ENCODE results near the gene CTAGE9. TPM values are rescaled to one million over a fixed set of nuclear protein-coding genes. Genes with fewer than 3 reads are reported as not detected.

Gene CTAGE9
- polyA plus RNA-seq, 1 donor from 2014 or later, result not detected

DNA sequence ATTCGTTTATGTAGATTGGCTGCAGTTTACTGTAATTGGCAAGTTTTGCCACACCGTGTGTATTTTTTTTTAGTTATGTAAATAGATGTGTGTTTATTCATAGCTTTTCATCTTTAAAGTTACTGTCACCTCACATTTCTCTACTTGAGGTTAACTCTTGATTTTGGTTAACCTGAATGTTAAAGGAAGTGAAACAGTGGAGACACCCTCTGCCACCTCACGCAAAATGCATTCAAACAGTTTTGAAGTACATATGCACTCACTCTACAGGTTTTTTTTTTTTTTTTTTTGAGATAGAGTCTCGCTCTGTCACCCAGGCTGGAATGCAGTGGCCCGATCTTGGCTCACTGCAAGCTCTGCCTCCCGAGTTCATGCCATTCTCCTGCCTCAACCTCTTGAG is 27.3 kb downstream of the CTAGE9 start:
- Histone ChIP-seq H2AFZ (ENCODE audit: low read depth, low read length) (no peak overlapping the region), H3K79me2 (replicated peaks; ENCODE audit: insufficient read depth, low read length) (no peaks in the 10 kb centered on the region), H3K9ac (ENCODE audit: low read length) (no peak overlapping the region), H3K36me3 (ENCODE audit: insufficient read depth, low read length) (no peaks in the 10 kb centered on the region), H3K4me2 (ENCODE audit: low read length) (no peak overlapping the region), H3K9me3 (ENCODE audit: low read length) (no peaks in the 10 kb centered on the region), H3F3A (ENCODE audit: insufficient read depth, low read length, poor library complexity, severe bottlenecking) (no peaks in the 10 kb centered on the region), H3K4me3 (ENCODE audit: low read length) (no peak overlapping the region), H3K27me3 (ENCODE audit: insufficient read depth, low read depth, low read length) (no peaks in the 10 kb centered on the region), H3K27ac (ENCODE audit: low read length) (no peak overlapping the region), H4K20me1 (ENCODE audit: insufficient read depth) (no peaks in the 10 kb centered on the region), H3K9me2 (ENCODE audit: insufficient read depth, low read length) (no peaks in the 10 kb centered on the region)
- no peak for TF ChIP-seq REST (IDR thresholded peaks at IDR 0.05; ENCODE audit: borderline replicate concordance)
- TF ChIP-seq EZH2 (IDR thresholded peaks at IDR 0.05; ENCODE audit: borderline replicate concordance, insufficient read depth, low read length, poor library complexity, severe bottlenecking), result no peak
- no peak for TF ChIP-seq EP300 (conservative IDR thresholded peaks at IDR 0.05; ENCODE audit: poor library complexity, severe bottlenecking)
- no peak for TF ChIP-seq CTCF (IDR thresholded peaks at IDR 0.05; ENCODE audit: poor library complexity, severe bottlenecking)
- TF ChIP-seq TAF1 (IDR thresholded peaks at IDR 0.05; ENCODE audit: low read depth), result no peak
- TF ChIP-seq RAD21 (conservative IDR thresholded peaks at IDR 0.05), result no peak
- no peak for TF ChIP-seq POLR2AphosphoS5 (IDR thresholded peaks at IDR 0.05)
- TF ChIP-seq SMC3 (conservative IDR thresholded peaks at IDR 0.05; ENCODE audit: poor library complexity), result no peak
- no peak for TF ChIP-seq MXI1 (conservative IDR thresholded peaks at IDR 0.05; ENCODE audit: poor library complexity, severe bottlenecking)

GRCh38 chr6:131682442-131682841 is 28.4 kb downstream of the CTAGE9 start:
- no peaks in the 10 kb centered on the region for H3K9me2 ChIP-seq (ENCODE audit: insufficient read depth, low read length)
- no peaks in the 10 kb centered on the region for H3K27me3 ChIP-seq (ENCODE audit: insufficient read depth, low read depth, low read length)
- H3K27ac ChIP-seq (ENCODE audit: low read length), result no peak overlapping the region
- TF ChIP-seq POLR2AphosphoS5 (IDR thresholded peaks at IDR 0.05), result no peak
- no peak for TF ChIP-seq EZH2 (IDR thresholded peaks at IDR 0.05; ENCODE audit: borderline replicate concordance, insufficient read depth, low read length, poor library complexity, severe bottlenecking)
- TF ChIP-seq EP300 (conservative IDR thresholded peaks at IDR 0.05; ENCODE audit: poor library complexity, severe bottlenecking), result no peak
- no peak for TF ChIP-seq REST (IDR thresholded peaks at IDR 0.05; ENCODE audit: borderline replicate concordance)
- TF ChIP-seq MXI1 (conservative IDR thresholded peaks at IDR 0.05; ENCODE audit: poor library complexity, severe bottlenecking), result no peak
- TF ChIP-seq TAF1 (IDR thresholded peaks at IDR 0.05; ENCODE audit: low read depth), result no peak
- no peak for TF ChIP-seq RAD21 (conservative IDR thresholded peaks at IDR 0.05)
- TF ChIP-seq SMC3 (conservative IDR thresholded peaks at IDR 0.05; ENCODE audit: poor library complexity), result no peak
- TF ChIP-seq CTCF (IDR thresholded peaks at IDR 0.05; ENCODE audit: poor library complexity, severe bottlenecking), result no peak
- no peaks in the 10 kb centered on the region for H3K79me2 ChIP-seq (replicated peaks; ENCODE audit: insufficient read depth, low read length)
- no peak overlapping the region for H3K4me2 ChIP-seq (ENCODE audit: low read length)
- H4K20me1 ChIP-seq (ENCODE audit: insufficient read depth), result no peaks in the 10 kb centered on the region
- no peaks in the 10 kb centered on the region for H3F3A ChIP-seq (ENCODE audit: insufficient read depth, low read length, poor library complexity, severe bottlenecking)
- no peak overlapping the region for H3K9ac ChIP-seq (ENCODE audit: low read length)
- H3K4me3 ChIP-seq (ENCODE audit: low read length), result no peak overlapping the region
- H3K9me3 ChIP-seq (ENCODE audit: low read length), result no peaks in the 10 kb centered on the region
- no peak overlapping the region for H2AFZ ChIP-seq (ENCODE audit: low read depth, low read length)
- H3K36me3 ChIP-seq (ENCODE audit: insufficient read depth, low read length), result no peaks in the 10 kb centered on the region
